GOT3 (cell line): Measurements from ENCODE around the gene DOCK9.

ENCODE experiments used
- DNase-seq: peaks from one replicate; lab custom pipeline; 2025; ENCODE audit warnings: mixed read lengths; lab: John Stamatoyannopoulos, UW

The DOCK9 gene

DNA sequence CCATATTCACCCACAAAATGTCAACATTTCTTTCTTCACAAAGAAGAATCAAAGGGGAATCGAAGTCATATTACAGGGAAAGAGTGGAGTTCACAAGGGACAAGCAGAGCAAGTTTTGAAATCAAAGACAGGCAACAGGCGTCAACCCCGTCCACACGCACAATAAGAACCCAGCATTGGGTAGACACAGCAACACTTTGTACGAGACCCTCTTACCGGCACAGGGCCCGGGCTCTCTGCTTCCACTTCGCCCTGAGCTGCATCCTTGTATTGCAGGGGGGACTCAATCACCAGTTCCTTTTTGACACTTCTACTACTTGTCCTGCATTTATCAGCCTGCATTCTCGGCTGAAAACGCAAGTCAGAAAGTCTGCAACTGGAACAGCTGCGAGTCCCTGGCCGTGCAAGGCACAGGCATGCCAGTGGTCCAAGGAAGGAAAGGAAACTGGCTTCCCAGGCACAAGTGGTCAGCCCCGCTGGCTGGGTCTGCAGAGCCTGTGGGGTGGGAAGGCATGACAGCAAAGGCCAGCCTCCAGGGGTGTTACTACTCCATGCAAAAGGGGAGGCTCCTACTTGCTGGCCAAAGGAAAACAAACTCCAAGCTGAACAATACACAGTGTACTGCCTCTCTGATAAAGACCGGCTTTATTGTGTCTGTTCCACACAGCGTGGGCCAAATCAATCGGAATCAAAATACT lies at the start of gene DOCK9:
Gene DOCK9 (minus strand): TSS at position 497 of the 698 bp plus-strand sequence. CDS start 155 bp downstream, at position 342.
- DNase-seq, result no peak

DNA sequence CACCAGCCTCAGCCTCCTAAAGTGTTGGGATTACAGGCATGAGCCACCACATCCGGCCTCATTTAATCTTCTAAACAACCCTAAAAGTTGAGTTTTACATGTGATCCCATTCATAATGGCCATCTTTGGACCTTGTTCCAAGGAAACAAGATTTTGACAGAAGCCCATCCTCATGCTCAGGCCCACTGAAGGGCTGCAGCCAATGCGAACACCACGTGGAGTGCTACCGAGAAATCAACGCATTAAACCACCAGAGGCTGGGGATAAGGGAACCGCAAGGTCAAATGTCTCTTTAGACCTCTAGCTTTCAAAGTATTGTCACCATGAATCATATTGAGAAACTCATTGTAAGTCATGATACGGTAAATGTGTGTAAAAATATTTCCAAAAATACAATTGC lies 49.4 kb upstream of the DOCK9 start:
- DNase-seq, result no peak

DNA sequence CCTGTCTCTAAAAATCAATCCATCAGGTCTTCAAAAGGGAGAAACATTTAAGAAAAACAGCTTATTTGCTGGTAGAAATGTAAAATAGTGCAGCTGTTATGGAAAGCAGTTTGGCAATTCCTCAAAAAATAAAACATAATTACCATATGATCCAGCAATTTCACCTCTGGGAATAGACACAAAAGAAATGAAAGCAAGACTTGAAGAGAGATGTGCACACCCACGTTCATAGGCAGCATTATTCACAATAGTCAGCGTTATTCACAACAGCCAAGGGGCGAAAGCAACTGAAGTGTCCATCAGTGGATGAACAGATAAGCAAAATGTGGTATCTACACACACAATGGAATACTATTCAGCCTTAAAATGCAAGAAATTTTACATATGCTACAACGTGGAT lies 45.1 kb upstream of the DOCK9 start:
- no peak for DNase-seq

GRCh38 chr13:99018418-99019180 lies 40.7 kb upstream of the DOCK9 start:
- no peak for DNase-seq

- no peak for DNase-seq
Observed at GRCh38 chr13:99015606-99016490, 38.0 kb upstream of the DOCK9 start.

DNA sequence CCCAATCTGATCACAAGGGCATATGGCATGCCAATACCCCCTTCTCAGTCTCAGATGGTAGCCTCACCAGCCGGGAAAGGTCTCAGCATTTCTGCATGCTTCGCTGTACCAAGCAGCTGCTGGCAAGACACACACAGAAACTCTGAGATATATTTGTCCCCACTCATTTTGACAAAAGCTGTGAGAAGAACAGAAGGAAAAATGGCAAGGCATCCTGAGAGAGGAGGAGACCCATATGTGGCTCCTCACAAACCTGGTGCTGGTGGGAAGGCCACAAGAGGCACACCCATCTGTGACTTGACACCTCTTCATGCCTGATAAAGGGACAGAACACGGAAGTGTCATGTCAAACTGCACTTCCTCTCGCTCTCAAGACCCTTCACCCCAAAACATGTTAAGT lies 36.7 kb upstream of the DOCK9 start:
- DNase-seq, result no peak

GRCh38 chr13:99013951-99014350 lies 36.1 kb upstream of the DOCK9 start:
- no peak for DNase-seq

DNA sequence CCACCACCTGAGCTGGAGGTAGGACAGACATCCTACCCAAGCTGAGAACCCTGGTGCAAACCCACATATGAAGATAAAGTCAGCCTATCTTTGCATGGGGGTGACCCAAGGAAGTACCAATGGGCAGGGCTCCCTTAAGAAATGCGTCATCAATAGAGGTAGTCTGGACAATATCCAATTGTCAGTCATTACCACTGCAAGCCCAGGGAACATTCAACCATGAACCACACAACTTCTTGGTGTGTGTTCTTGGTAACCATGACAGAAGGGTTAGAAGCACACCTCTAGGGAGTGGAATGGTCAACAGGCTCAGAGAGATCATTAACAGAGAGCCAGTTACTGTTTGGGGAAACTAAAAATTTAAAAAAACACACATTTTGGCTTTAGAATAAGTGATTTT lies 34.7 kb upstream of the DOCK9 start:
- DNase-seq, result no peak

- DNase-seq, result no peak
Observed at GRCh38 chr13:99009987-99010551, 32.2 kb upstream of the DOCK9 start.

DNA sequence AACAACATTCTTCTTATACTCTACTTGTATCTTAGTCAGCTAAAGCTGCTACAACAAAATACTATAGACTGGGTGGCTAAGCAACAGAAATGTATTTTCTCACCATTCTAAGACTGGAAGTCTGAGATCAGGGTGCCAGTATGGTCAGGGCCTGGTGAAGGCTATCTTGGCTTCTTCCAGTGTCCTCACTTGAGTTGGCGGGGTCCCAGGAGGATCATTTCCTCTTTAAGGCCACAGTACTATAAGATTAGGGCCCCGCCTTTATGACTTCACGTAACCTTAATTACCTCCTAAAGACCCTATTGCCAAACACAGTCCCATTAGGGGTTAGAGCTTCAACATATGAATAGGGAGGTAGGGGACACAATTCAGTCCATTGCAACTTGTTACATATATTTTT lies 30.7 kb upstream of the DOCK9 start:
- no peak for DNase-seq

DNA sequence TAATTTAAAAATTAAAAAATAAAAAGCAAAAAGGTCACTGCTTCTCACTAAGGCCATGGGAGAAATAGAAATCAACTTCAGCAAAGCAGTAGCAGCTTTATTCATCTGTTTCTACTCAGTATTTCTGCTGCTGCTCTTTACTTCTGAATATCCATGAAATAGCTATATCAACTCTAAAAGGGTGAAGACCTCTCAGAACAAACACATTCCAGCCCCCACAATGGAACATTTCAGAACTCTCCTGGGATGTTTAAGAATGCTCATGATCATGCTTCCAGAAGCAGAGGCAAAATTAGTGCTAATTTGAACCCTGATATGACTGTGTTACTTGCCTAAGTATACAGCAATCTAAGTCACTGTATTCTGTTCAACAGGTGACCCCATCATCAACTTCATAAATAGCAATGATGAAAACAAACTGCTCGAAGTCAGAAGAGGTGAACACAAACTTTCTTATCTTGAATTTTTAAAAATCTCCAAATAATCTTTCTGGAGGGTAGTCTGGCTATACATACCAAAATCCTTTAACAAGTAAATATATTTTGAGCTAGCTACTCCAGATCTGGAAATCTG lies 29.6 kb upstream of the DOCK9 start:
- no peak for DNase-seq

DNA sequence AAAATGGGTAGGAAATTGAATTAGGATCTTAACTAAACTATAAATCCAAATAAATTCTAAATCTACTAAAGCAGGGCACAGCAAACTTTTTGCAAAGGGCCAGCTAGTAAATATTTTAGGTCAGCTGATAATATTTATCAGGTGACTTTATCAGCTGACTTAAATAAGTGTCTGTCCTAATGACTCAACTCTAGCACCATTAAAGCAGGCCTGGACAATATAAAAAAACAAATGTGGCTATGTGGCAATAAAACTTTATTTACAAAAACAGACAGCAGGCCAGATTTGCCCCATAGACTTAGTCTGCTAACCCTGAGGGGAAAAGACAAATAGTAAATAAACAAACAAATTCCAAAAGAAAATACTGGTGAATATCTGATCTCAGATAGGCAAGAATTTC lies 27.7 kb upstream of the DOCK9 start:
- no peak for DNase-seq

- DNase-seq, result no peak
Observed at GRCh38 chr13:99004978-99005377, 27.1 kb upstream of the DOCK9 start.

GRCh38 chr13:99003851-99004471 lies 26.1 kb upstream of the DOCK9 start:
- no peak for DNase-seq

DNA sequence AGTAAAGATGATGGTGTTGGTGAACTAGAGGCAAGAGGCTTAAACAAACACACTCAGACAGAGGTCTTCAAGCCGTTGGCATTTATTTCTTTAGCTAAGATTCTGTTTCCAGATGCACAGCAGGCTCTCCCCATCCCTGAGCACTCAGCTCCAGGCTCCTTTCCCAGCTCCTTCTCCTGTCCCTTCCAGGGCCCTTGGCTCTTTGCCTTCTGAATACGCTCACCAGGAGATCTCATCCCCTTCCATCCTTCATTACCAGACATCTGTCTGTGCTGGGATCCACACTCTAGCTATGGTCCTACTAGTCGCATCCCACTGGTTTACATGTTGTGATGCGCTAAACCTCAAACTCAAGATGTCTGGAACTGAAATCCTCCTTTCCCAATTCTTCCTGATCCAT lies 25.3 kb upstream of the DOCK9 start:
- DNase-seq, result no peak

DNA sequence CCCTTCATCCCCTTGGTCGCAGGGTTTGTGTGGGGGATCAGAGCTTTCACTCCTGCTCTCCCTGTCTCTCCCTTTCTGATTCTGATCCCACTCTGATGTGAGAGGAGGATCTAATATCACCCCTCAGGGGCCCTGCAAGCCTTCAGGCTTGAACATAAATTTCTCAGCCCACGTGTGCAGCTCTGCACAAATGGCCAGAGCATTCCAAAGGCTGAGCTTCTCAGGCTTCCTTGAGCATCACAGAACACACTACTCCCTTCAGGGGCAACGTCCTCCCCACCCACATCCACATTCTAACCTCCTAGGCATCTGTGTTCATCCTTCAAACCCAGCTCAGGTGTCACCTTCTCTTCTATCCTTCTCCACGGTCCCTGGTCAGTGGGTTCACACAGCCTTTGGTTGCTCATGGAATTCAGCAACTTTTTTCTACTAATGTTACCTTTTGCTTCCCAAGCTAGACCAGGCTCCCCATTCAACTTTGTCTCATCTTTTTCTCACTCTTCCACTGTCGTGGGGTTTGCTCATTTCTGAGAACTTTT lies 24.4 kb upstream of the DOCK9 start:
- no peak for DNase-seq

GRCh38 chr13:99000137-99000536 lies 22.3 kb upstream of the DOCK9 start:
- no peak for DNase-seq

DNA sequence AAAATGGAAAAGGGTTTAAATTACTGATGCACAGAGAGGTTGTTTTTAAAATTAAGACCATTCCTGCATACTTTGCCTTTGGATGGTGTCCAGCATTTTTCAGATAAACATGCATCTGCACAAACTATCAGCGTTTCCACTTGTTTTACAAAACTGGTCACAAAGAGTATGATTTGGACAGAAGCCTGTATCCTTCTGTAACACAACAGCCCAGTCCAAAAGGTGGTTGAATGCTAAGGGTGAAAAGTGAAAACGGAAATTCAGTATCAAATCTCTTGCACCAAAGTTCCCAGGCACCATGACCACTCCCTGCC lies 21.7 kb upstream of the DOCK9 start:
- DNase-seq, result no peak

- no peak for DNase-seq
Observed at GRCh38 chr13:98998831-98999638, 21.2 kb upstream of the DOCK9 start.
